ENCODE results near the gene NANOGP8.

NANOGP8 gene

DNA sequence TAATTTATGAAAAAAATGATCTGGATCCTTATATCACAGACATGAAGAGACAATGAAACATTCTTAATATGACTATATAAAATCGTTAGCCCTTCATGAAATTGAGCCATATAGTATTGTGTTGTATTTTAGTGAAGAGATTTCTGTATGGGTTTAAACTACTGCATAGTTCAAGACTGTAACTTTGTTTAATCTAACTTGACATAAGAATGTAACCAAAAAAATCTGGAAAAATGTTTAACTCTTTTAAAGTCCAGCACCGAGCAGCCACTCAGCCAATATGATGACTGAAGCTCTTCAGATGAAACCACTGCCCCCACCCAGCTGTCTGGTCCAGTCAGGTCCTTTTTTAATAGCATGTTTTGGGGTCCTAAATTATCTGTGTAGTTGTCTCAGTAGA, 4.9 kb downstream of the NANOGP8 start:
- TF ChIP-seq, protein P1, sequence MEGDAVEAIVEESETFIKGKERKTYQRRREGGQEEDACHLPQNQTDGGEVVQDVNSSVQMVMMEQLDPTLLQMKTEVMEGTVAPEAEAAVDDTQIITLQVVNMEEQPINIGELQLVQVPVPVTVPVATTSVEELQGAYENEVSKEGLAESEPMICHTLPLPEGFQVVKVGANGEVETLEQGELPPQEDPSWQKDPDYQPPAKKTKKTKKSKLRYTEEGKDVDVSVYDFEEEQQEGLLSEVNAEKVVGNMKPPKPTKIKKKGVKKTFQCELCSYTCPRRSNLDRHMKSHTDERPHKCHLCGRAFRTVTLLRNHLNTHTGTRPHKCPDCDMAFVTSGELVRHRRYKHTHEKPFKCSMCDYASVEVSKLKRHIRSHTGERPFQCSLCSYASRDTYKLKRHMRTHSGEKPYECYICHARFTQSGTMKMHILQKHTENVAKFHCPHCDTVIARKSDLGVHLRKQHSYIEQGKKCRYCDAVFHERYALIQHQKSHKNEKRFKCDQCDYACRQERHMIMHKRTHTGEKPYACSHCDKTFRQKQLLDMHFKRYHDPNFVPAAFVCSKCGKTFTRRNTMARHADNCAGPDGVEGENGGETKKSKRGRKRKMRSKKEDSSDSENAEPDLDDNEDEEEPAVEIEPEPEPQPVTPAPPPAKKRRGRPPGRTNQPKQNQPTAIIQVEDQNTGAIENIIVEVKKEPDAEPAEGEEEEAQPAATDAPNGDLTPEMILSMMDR (conservative IDR thresholded peaks at IDR 0.05): no peak
- TF ChIP-seq ZFX (IDR thresholded peaks at IDR 0.05): no peak
- no peak overlapping the region for H3K27ac ChIP-seq

DNA sequence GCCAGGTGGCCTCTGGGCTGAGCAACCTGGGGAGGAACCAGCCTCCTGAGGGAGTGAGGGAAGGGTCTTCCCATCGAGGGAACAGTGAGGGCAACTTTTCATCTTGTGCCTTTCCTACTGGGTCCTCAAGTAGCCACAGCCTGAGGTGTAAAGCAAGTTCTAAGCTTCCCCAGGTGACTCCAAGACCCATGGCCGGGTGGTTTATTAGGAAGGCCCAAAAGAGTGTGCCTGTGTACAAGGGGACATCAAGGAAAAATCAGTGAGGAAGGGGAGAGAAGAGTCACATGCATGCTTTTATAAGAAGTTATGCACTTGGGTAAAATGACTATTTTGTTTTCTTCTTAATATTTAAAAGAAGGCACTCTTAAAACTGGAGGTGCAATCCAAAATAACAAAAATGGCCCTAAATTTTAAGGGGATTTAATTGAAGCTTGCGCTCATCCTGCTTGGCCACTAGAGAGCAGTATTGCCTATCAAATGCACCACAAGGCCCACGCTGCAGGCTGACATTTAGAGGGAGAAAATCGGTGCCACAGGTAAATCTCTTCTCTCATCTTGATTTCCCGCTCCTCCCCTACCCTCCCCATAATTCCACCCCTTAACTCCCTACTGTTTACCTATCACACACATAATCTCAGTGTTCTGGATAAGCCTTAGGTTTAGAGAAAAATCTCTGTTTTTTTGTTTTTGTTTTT, 6.7 kb downstream of the NANOGP8 start:
- TF ChIP-seq, protein P1 (conservative IDR thresholded peaks at IDR 0.05): peak; percentile 88
- TF ChIP-seq ZFX (IDR thresholded peaks at IDR 0.05): no peak
- H3K27ac ChIP-seq: no peak overlapping the region

DNA sequence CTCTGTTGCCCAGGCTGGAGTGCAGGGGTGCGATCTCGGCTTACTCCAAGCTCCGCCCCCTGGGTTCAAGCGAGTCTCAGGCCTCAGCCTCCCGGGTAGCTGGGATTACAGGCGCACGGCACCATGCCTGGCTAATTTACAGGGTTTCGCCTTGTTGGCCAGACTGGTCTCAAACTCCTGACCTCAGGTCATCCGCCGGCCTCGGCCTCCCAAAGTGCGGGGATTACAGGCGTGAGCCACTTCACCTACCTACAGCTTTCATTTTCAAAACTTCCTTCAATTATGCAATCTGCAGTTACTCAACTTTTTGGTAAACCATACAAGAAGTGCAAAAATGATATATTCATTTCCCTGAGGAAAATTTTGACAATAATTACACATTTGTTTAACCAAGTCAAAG, 14.0 kb downstream of the NANOGP8 start:
- TF ChIP-seq, protein P1 (conservative IDR thresholded peaks at IDR 0.05): no peak
- TF ChIP-seq ZFX (IDR thresholded peaks at IDR 0.05): no peak

DNA sequence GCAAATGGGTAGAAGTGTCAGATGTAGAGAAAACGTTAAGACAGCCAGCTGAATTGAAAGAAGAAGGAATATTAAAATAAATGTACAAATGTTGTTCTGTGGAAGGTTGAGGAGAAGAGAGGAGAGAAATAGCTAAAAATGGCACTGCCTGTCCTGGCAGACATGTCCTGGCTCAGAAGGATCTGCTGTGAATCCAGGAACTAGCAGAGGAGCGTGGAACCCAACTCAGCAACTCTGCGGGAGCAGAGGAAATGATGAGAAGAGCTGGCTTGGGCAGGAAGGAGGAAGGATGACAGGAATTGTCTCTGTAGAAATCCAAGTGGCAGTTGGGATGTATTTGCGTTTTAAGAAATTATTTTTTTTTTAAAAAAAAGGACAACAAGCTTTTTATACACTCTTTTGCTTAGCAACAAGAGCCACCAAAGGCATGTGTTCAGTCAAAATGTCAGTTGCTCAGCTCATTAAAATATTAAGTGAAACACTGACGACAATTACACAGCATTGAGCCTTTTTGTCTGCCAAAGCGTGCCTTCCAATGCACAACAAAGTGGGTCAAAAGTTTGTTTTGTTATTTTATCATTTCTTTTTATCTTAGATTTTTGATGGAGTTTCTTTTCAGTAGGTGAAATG, 16.1 kb downstream of the NANOGP8 start:
- TF ChIP-seq, protein P1 (conservative IDR thresholded peaks at IDR 0.05): no peak
- no peak for TF ChIP-seq ZFX (IDR thresholded peaks at IDR 0.05)
- H3K27ac ChIP-seq: no peak overlapping the region

More for the DNA sequence above, 14.0 kb downstream of the NANOGP8 start:
- H3K27ac ChIP-seq: no peak overlapping the region

DNA sequence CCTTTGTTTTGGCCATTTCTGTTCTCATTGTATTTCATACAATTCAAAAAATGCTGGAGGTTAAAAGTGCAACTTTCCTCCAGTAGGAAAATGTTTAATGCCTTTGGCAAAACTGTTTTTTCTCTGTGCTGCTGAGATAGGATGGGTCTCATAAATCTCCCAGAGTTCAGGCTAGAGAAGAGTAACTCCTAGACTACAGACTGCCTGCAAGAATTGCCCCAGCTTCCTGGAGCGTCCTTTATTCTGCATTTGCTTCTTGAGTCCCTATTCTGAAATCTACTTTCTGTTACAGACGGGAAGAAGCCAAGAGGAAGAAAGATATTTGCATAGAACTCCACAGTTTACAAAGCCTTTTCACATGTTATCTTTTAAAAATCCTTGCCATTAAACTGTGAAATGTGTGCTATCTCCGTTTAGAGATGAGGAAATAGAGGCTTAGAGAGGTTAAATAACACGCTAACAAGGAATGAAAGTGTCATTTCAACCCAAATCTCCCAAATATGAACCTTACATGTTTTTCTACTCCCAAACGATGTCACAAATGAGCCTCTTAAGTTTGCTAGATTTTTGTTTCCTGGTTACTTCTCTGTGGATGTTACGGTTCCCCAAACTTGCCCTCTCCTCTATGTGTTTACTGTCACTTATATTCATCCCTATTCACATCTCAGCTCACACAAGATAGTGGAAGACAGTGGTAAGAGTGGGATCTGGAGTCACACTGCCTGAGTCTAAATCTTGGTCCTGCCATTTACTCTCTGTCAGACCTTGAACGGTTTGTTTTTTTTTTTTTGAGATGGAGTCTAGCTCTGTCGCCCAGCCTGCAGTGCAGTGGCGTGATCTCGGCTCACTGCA, 17.4 kb downstream of the NANOGP8 start:
- H3K27ac ChIP-seq: no peak overlapping the region
- TF ChIP-seq, protein P1 (conservative IDR thresholded peaks at IDR 0.05): no peak
- no peak for TF ChIP-seq ZFX (IDR thresholded peaks at IDR 0.05)

DNA sequence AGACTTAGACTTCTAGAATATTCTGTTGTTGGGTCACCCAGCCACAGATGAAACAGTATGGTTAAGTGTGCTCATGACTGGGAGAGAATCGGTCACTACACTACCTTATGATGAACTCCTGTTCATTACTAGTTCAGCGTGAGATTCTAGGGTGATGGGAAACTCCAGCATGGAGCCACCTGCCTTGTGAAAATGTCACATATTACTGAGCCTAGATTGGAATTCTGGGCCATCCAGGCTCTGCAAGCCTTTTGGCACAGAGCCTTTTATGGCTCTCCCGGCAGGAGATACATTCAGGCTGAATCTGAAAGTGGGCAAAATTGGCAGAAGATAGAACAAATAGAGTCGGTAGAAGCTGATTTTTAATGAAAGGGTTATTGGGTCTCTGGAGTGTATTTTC, 19.0 kb downstream of the NANOGP8 start:
- no peak overlapping the region for H3K27ac ChIP-seq
- TF ChIP-seq, protein P1 (conservative IDR thresholded peaks at IDR 0.05): no peak
- no peak for TF ChIP-seq ZFX (IDR thresholded peaks at IDR 0.05)
